Adrenal gland (tissue), 12 donors: ENCODE measurements around the gene NAP1L5. TPM values are rescaled to one million over a fixed set of nuclear protein-coding genes. Genes with fewer than 3 reads are reported as not detected.

Experiments used
- DNase-seq, 7 donors: peaks; one replicate each; pipeline ENCODE4 v3.0.0-alpha.2; 2019 to 2020
- H3K27ac ChIP-seq, 5 donors: fragments of 200-600 bp; sonication (generic) in 4 of 5; 1 replicate in 3 of 5; 2 replicates in 2 of 5; pipeline versions ENCODE4 v1.5.1 to v1.8.0; 2016 to 2020; ENCODE audit warnings: mild to moderate bottlenecking in 1 of 5
- H3K27me3 ChIP-seq: fragments of 200-600 bp; 2 replicates; pipeline ENCODE4 v1.8.0; 2021
- H3K36me3 ChIP-seq, 2 donors: fragments of 200-600 bp; replicated peaks in 1 of 2; 1 replicate in 1 of 2; 2 replicates in 1 of 2; pipeline versions ENCODE4 v1.5.1 to v1.8.0; 2018 to 2022
- H3K4me1 ChIP-seq, 2 donors: fragments of 200-600 bp; replicated peaks in 1 of 2; 1 replicate in 1 of 2; 2 replicates in 1 of 2; pipeline versions ENCODE4 v1.5.1 to v1.8.0; 2018 to 2021
- H3K4me3 ChIP-seq, 4 donors: fragments of 200-600 bp; sonication (generic) in 3 of 4; one replicate each; pipeline ENCODE4 v1.5.1; 2016 to 2018
- H3K9me3 ChIP-seq, 3 donors: fragments of 200-600 bp; sonication (generic) in 1 of 3; replicated peaks in 1 of 3; 1 replicate in 2 of 3; 2 replicates in 1 of 3; pipeline versions ENCODE4 v1.5.1 to v1.8.0; 2016 to 2021
- POLR2A ChIP-seq, 2 donors: fragments of 450-650 bp; IDR thresholded peaks; one replicate each; pipeline ENCODE4 v1.6.1; 2017; ENCODE audit warnings: antibody characterized with exemption in 2 of 2, mild to moderate bottlenecking in 2 of 2, moderate library complexity in 1 of 2
- WGBS, 4 donors: extraction: QIAGEN DNeasy Blood & Tissue Kit in 2 of 4; methylation state at CpG; one replicate each; pipeline versions ENCODE4 v1.1.5 to v1.1.7; 2013 to 2017; 5-methylcytosine and 5-hydroxymethylcytosine counted together
- intact Hi-C, 2 donors: fragments of 100-400 bp; cut with DNase I; formaldehyde crosslinking; loops; one replicate each; pipeline versions ENCODE4 v1.14.1 to v1.15.0; 2022 to 2023
- polyA plus RNA-seq, 3 donors: library from polyadenylated mRNA; stranded (reverse); fragments of 200-250 nt in 2 of 3; fragments of 350-450 nt in 1 of 3; fragmentation: Illumina TruSeq in 1 of 3; extraction: RNeasy Lipid Tissue Mini Kit (QIAGEN cat#74804) in 1 of 3; gene quantifications; one replicate each; pipeline ENCODE4 v1.2.3, GENCODE V29; 2013 to 2014
- total RNA-seq, 9 donors: library from RNA; depleted of rRNA in 4 of 9; stranded (reverse); fragments of >200 nt in 4 of 9; fragments of 120-200 nt in 1 of 9; fragmentation: NEBNext Ultra II Directional in 1 of 9; extraction: Animal tissue kit (Norgen Biotek cat#: 25700) in 1 of 9; gene quantifications; one replicate each; pipeline versions ENCODE4 v1.1.0 to v1.2.4, GENCODE V29; 2013 to 2023
- TF ChIP-seq, protein P1 (sequence below), 6 experiments: fragments of 450-650 bp in 4 of 6; fragments of 200-600 bp in 2 of 6; sonication (generic) in 1 of 6; IDR thresholded peaks; 1 replicate in 5 of 6; 2 replicates in 1 of 6; pipeline versions ENCODE4 v1.5.1 to v1.8.0; 2016 to 2021; ENCODE audit warnings: antibody characterized with exemption in 6 of 6, mild to moderate bottlenecking in 2 of 6, moderate library complexity in 1 of 6
- donor health status: healthy with polysubstance abuse.
- donor health status: Bipolar disorder and iron deficiency.
- donor health status: DM: yes; HTN: yes; CAD: no.
- donor health status: DM: no; HTN: no; CAD: no.
- donor health status: DM: no; HTN: no; CAD: no.
- donor health status: DM: yes; HTN: yes; CAD: no.

Gene NAP1L5
- total and polyA plus RNA-seq, 12 donors: 5.0 to 57.6 (median 14.1) TPM

DNA sequence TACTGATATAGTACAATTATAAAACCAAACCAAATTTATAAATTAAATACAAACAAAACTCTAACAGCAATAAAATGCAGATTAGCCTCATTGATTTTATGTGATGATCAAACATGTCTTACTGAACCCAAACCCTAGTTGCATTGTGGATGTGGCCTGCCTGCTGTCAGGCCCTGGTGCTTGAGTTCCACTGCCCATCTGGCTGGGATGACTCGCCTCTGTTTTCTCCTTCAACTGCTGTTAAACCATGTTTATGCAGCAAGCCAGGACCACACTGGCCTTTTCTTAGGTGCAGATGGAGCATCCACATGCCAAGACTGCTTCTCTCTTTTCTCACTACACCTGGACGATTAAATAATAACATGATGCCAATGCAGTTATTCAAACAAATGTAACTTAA is 22.6 kb downstream of the NAP1L5 start:
- no peaks in the 10 kb centered on the region for H3K4me1 ChIP-seq
- DNase-seq: no peak
- H3K36me3 ChIP-seq: peaks cover 0 to 41% of the 10 kb centered on the region in 2 donors
- no peaks in the 10 kb centered on the region for H3K9me3 ChIP-seq
- no peaks in the 10 kb centered on the region for H3K27me3 ChIP-seq
- H3K27ac ChIP-seq: no peak overlapping the region
- no peak for TF ChIP-seq POLR2A (IDR thresholded peaks at IDR 0.05)
- TF ChIP-seq, protein P1, sequence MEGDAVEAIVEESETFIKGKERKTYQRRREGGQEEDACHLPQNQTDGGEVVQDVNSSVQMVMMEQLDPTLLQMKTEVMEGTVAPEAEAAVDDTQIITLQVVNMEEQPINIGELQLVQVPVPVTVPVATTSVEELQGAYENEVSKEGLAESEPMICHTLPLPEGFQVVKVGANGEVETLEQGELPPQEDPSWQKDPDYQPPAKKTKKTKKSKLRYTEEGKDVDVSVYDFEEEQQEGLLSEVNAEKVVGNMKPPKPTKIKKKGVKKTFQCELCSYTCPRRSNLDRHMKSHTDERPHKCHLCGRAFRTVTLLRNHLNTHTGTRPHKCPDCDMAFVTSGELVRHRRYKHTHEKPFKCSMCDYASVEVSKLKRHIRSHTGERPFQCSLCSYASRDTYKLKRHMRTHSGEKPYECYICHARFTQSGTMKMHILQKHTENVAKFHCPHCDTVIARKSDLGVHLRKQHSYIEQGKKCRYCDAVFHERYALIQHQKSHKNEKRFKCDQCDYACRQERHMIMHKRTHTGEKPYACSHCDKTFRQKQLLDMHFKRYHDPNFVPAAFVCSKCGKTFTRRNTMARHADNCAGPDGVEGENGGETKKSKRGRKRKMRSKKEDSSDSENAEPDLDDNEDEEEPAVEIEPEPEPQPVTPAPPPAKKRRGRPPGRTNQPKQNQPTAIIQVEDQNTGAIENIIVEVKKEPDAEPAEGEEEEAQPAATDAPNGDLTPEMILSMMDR (IDR thresholded peaks at IDR 0.05): no peak
- intact Hi-C loops: no loop called here
- WGBS, 4 donors: 89 to 90% (median 89%) methylated on average over 2 of the region's 2 CpGs
- no peak overlapping the region for H3K4me3 ChIP-seq

DNA sequence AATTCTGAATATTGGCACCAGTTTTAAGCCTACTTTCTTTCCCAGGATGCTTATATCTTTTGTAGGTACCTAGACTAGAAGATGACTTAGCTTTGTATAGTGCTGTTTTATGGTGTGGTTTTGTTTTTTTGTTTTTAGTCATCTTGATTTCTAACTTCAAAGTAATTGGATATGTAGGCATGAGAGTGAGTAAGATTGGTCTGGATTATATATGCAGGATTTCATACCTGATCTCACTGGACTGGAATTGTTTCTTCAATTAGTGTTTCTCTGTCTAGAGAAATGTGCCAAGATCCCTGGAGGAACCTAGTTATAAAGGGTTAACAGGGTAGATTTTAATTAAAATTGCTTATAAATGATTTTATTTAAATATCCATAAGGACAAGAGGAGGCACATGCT is 23.1 kb downstream of the NAP1L5 start:
- TF ChIP-seq POLR2A (IDR thresholded peaks at IDR 0.05): no peak
- TF ChIP-seq, protein P1 (IDR thresholded peaks at IDR 0.05): no peak
- H3K36me3 ChIP-seq: peaks cover 0 to 38% of the 10 kb centered on the region in 2 donors
- no peak overlapping the region for H3K4me3 ChIP-seq
- H3K4me1 ChIP-seq: no peaks in the 10 kb centered on the region
- no peaks in the 10 kb centered on the region for H3K9me3 ChIP-seq
- no peak overlapping the region for H3K27ac ChIP-seq
- intact Hi-C loops: no loop called here
- DNase-seq: no peak
- H3K27me3 ChIP-seq: no peaks in the 10 kb centered on the region

DNA sequence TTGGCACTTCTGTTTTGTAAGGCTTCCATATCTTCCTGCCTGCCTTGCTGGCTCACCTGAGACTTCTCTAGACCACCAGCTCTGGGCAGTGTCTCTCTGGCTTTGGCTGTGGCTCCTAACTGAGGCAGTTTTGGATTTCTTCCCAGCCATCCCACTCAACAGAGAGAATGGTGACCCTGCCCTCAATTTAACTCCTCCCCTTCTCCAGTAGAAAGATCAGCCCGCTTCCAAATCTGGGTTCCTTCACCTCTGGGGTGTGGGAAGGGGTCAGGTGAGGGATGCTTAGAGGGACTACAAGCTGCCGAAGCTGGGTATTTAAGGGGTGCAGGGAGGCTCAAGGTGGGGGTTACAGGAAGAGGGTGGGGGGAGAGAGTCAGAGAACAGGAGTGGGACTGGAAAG is 23.7 kb downstream of the NAP1L5 start:
- H3K4me1 ChIP-seq: no peaks in the 10 kb centered on the region
- no peak overlapping the region for H3K27ac ChIP-seq
- DNase-seq: no peak
- H3K9me3 ChIP-seq: no peaks in the 10 kb centered on the region
- intact Hi-C loops: no loop called here
- no peaks in the 10 kb centered on the region for H3K27me3 ChIP-seq
- 72 to 94% (median 82%) methylated on average over 2 of the region's 2 CpGs for WGBS, 4 donors
- no peak overlapping the region for H3K4me3 ChIP-seq
- TF ChIP-seq, protein P1 (IDR thresholded peaks at IDR 0.05): no peak
- TF ChIP-seq POLR2A (IDR thresholded peaks at IDR 0.05): no peak
- peaks cover 0 to 31% of the 10 kb centered on the region in 2 donors for H3K36me3 ChIP-seq

DNA sequence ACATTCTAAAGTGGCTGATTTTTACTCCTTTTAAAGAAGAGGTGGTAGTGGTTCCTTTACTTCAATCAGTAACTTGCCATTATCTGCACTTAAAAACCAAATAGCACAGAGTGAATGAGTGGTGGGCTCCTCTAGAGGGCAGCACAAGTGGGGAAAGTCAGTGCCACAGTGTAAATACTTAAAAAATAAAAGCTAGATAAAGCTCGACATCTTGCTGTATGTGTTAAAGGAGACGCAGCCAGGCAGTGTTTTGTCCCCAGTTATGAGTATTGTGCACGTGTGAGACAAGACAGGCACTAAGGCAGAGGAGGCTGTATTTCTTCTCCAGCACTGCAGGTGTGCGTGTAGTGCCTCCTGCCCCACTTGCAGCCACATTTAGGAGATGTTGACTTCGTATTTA is 24.6 kb downstream of the NAP1L5 start:
- Histone ChIP-seq H3K4me3 (no peak overlapping the region), H3K36me3 (peaks cover 0 to 27% of the 10 kb centered on the region in 2 donors), H3K4me1 (no peaks in the 10 kb centered on the region), H3K27ac (no peak overlapping the region), H3K27me3 (no peaks in the 10 kb centered on the region), H3K9me3 (no peaks in the 10 kb centered on the region)
- intact Hi-C loops: no loop called here
- peak in 2 of 7 donors; percentile 27 to 31 for DNase-seq
- 66 to 69% (median 68%) methylated on average over 5 of the region's 5 CpGs for WGBS, 4 donors
- TF ChIP-seq, protein P1 (IDR thresholded peaks at IDR 0.05): peak; percentile 27 to 58 (median 37)
- no peak for TF ChIP-seq POLR2A (IDR thresholded peaks at IDR 0.05)
